NCI-H510A treated with DMSO at 0.1 percent for 48 hours (cell line): ENCODE measurements around the gene SRPK2.
"Not testable (repeated sequence)": the region's sequence is repeated elsewhere in the genome, so short reads cannot be mapped to it uniquely, and the experiment has no call there.

ENCODE experiments used
- DNase-seq: peaks from one replicate; lab custom pipeline; 2025; lab: John Stamatoyannopoulos, UW

SRPK2 gene

GRCh38 chr7:105304040-105304895, 84.5 kb downstream of the SRPK2 start:
- no peak for DNase-seq

GRCh38 chr7:105300587-105300986, 88.1 kb downstream of the SRPK2 start:
- not testable (repeated sequence) for DNase-seq

GRCh38 chr7:105298439-105298894, 90.3 kb downstream of the SRPK2 start:
- DNase-seq, result no peak

DNA sequence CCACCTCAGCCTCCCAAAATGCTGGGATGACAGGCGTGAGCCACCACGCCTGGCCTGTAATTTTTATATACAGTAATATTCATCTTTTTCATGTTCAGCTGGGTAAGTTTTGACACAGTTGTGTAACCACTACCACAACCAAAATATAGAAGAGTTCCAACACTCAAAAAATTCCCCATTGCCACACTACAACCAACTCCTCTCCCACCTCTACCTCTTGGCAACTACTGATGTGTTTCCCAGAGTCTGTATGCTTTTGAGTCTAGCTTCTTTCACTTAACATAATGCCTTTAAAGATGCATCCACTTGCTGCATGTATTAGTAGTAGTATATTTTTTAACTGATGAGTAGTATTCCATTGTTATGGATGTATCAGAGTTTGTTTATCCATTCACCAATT, 90.7 kb downstream of the SRPK2 start:
- DNase-seq, result no peak

DNA sequence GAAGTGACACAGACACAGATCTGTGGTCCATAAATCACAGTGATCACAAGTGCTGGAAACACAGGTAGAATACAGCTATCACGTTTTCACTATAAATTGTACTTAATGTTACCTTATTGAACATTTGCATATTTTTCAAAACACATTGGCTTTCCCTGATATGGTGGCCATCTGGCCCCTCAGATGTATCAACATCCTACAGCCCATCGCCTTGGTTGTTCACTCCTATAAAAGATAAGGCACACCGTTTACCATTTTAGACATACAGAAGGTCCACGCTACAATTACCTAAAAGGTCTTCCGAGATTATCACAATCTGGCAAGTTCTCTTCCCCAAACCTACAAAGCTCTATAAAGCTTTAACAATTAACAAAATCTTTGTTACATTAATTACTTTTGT, 91.4 kb downstream of the SRPK2 start:
- DNase-seq, result no peak

DNA sequence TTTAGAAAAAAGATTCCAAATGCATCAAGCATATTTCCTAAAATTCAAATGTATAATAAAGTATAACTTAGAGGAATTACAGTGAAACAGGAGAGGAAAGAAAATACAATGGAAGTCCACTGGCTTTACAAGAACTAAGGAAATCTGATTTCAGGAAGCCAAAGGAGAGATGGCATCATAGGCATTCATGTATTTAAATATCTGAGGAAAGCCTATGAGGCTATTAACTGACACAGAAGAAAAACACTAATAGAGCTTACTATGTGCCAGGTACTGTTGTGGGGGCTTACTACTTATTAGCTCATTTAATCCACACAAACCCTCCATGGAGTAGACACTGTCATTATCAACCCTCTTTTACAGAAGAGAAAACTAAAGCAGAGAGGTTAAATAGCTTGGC, 92.2 kb downstream of the SRPK2 start:
- no peak for DNase-seq

DNA sequence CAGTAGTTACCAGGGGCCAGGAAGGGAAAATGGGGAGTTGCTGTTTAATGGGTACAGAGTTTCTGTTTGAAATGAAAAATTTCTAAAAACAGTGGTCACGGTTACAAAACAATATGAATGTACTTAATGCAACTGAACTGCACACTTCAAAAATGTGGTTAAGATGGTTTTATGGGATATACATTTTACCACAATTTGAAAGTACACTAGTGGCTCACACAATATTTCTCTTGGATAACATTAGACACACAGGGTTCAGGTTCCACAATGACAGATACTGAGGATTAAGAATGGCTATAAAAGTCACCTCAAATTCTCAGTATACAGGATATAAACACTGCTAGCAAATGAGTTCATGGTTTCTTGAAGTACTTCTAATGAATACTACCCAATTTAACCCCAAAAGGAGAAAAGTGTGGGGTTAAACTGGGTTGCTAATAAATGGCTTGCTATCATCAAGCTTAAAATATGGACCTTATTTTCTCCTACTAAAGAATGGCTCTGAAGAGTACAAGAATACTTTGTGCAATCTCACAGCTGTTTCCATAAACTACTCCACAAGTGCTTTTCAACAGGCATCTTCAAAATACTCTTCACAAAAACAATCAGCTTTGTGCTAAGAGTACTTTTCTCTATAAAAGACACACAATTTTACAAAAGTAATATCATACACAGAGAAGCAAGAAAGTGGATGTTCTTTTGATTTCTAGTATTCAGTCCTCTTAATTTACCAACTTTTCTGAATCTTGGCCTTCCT, 92.9 kb downstream of the SRPK2 start:
- no peak for DNase-seq

- DNase-seq, result not testable (repeated sequence)
These were observed 94.2 kb downstream of the SRPK2 start for GRCh38 chr7:105294482-105294881.

- DNase-seq, result no peak
These were observed 99.0 kb downstream of the SRPK2 start for GRCh38 chr7:105289704-105290103.

DNA sequence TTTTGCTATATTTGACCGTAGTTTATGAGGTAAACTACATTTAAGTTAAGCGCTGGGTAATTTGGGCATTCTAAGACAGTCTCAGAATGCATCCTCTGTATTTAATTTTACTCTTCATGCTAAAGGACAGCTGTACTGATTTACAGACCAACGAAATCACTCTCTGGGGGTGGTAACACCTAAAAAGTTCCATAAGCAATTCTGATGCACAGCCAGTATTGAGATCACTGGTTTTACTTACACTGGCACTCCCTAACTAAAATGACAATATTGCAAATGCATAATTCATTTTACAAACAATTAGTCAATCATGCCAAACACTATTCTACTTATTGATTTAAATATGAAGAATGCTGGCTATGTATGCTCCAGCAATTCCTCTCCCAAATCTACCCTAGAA, 102.3 kb downstream of the SRPK2 start:
- DNase-seq, result no peak

- no peak for DNase-seq
These were observed 103.4 kb downstream of the SRPK2 start for GRCh38 chr7:105285118-105285874.

DNA sequence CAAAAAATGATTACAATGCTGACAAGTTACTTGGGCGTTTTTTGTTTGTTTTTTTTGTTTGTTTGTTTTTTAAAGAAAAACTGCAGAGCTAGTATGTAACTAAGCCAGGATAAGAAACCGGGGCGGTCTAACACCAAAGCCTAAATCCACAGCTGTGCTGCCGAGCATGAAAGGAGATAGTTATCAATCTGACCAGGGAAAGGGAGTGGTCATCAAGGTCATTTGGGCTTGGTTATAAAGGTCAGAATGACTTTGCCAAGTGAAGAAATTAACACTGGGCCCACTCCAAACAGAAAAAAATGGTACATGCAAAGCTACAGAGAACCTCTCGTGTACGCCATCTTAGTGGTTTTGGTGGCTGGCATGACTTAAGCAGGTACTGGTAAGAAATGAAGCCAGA, 104.7 kb downstream of the SRPK2 start:
- no peak for DNase-seq

DNA sequence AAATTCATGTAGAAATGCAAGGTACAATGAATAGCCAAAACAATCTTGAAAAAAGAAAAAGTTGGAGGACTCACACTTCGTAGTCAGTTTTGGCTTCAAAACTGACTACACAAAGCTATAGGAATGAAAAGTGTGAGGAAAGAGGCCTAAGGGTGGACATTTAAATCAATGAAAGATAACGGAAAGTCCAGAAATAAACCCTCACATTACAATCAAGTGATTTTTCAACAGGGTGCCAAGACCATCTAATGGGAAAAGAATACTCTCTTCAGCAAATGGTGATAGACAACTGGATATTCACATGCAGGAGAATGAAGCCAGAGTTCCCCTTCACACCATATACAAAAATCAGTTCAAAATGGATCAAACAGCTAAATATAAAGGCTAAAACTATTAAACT, 106.8 kb downstream of the SRPK2 start:
- no peak for DNase-seq

DNA sequence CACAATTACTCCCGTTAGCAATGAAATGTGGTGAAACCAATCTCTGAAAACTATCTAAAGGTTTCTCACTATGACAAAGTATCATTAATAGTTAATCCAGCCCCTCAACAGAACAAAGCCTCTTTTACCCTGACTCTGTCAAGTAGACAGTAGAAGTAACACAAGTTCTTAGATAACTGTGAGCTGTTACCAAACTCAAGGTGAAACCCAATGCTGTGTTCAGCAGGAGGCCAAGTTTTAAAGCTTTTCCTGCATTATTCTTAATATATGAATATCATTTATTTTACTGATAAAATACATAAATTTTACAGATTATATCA, 109.1 kb downstream of the SRPK2 start:
- DNase-seq, result no peak

DNA sequence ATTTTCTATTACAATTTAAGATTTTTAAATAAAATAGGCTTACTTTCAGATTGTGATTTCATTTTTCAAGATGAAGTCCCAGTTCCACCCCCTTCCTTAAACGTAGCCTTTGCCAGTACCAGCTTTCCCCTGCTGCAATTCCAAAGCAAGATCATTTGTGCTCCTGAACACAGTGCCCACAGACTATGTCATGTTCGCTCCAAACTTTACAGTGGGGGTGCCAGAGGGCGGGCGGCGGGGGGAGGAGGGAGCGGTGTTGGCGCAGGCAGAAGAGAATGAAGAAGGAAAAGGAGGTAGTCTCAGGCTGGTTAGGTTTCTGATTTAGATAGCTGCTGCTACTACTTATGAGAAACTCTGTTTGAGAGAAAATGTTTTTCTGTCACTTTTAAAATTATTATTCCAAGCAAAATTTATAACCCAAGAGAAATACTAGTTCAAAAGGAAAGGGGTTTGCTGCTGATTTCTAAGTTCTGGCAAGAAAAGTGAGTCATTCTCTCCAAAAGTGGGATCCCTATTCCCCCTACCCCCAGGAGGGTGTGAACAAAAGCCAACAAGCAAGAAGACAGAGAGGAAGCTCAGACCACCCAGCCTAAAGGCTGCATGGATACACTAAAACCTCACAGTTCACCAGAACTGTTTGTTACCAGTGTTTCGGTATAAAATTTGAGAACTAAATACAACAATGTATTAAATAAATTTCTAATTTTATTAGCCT, 109.6 kb downstream of the SRPK2 start:
- no peak for DNase-seq

DNA sequence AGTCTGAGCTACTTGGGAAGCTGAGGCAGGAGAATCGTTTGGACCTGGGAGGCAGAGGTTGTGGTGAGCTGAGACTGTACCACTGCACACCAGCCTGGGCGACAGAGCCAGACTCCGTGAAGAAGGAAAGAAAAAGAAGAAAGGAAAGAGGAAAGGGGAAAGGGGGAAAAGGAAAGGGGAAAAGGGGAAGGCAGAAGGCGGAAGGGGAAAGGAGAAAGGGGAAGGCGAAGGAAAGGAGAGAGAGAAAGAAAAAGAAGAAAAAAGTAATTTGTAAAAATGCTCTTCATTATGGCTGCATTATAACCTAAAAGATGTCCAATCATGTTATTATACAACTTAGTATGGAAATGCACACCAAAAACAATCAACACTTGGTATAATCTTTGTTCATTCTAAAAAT, 110.2 kb downstream of the SRPK2 start:
- no peak for DNase-seq

DNA sequence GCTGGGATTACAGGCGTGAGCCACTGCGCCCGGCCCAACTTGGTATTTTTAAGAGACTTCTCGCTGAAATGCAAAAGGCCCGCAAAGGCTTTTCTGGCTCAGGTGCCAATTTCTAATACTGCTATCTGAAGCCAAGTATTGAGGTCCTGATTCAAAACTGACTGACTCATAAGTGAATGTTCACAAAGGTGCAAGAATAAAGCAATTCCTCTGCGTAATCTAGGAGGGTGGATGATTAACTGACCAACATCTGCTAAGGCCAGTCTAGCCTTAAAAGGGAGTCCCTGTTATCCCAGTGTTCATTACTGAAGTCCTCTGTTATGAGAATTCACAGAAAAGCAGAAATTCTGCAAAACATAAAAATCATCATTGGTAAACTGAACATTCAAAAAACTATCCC, 111.4 kb downstream of the SRPK2 start:
- no peak for DNase-seq

- no peak for DNase-seq
These were observed 118.6 kb downstream of the SRPK2 start for GRCh38 chr7:105270117-105270516.

DNA sequence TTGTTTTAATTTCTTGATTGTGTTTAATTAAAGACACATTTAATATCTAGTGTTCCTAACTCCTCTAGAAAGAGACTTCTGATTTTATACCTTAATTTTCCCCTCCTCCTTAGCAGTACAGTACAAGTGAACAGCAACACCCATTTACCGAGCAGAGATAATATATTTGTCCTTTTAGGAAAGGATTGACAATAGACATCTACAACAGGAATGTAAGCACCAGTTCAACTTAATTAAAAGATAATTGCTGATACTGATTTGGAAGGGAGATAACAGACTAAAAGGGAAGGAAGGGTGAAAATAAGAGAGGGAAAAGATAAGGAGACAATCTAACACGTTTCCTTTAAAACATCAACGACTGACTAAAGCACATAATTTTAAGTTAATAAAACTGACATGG, 119.3 kb downstream of the SRPK2 start:
- peak; percentile 22 for DNase-seq

DNA sequence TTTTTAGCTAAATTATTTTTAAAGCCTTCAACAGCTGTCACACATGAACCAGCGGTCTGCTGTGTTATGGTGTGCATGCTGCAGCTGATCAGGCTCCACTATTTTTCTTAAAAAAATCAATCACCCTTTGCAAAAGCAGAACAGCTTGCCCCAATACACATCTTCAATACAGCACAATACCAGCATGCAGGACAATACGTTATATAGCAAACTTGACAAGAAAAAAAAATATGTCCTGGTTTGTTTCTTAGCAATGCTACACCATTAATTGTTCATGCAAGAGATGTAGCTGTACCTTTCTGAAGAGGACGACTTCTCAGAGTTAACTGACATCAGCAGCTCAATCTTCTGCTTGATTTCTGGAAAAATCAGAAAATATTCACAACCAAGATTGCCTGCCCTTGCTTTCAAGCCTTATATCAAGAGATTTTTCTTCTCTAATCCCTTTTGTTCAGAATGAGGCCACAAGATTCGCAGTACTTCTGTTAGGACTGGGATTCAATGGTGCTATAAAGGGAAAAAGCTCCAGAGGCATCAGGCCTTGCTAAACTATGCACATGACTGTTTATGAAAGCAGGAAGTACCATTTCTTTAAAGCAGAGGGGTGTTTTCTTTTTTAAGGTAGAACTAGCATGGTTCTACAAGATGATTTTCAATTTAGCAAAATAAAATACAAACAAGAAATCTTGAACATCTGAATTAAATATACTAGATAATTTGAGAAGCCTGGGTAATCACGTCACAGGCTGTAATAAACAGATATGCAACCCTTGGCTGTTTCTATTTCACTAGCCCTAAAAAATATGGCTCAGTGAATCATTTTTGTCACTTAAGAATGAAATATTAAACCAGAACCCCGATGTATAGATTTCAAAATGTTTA, 120.0 kb downstream of the SRPK2 start:
- DNase-seq, result peak; percentile 44

DNA sequence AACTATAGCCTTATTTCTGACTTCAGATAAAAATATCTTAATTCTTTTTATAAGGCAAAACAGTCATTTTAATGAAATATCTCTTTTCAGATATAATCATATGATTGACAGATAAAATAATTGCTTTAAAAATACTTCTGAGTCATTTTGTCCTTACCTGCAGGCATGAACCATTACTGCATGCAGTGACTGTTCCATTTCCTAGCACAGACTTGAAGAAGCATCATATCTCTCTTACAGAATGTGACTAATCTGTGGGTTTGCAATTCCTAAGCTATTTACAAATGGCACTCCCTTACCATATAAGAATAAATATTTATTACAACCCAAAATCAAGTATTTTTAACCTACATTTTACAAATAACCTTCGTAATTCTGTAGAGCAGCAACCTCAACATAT, 120.7 kb downstream of the SRPK2 start:
- DNase-seq, result no peak
